MM.1S (cell line): ENCODE data around the gene SIM1.

Experiments
- DNase-seq: peaks from one replicate; pipeline ENCODE4 v3.0.0-alpha.2; 2015
- H2AFZ ChIP-seq: fragments of 300-600 bp; sonication (generic); 2 replicates; pipeline ENCODE4 v1.6.0; 2016; ENCODE audit warnings: antibody characterized with exemption, low read length
- H3F3A ChIP-seq: fragments of 300-600 bp; sonication (generic); 2 replicates; pipeline ENCODE4 v1.6.1; 2016; ENCODE audit warnings: mild to moderate bottlenecking, antibody characterized with exemption, low read length, moderate library complexity, mixed read lengths; ENCODE audit not compliant: insufficient read depth
- H3K27ac ChIP-seq: fragments of 300-600 bp; sonication (generic); 2 replicates; pipeline ENCODE4 v1.5.1; 2016; ENCODE audit warnings: mild to moderate bottlenecking, low read length
- H3K27me3 ChIP-seq: fragments of 300-600 bp; sonication (generic); replicated peaks from 2 replicates; pipeline ENCODE4 v1.6.0; 2016; ENCODE audit warnings: low read length; ENCODE audit not compliant: insufficient read depth
- H3K36me3 ChIP-seq: fragments of 300-600 bp; sonication (generic); replicated peaks from 2 replicates; pipeline ENCODE4 v1.6.1; 2016; ENCODE audit warnings: mild to moderate bottlenecking, low read length, mixed read lengths; ENCODE audit not compliant: insufficient read depth
- H3K4me1 ChIP-seq: fragments of 300-600 bp; sonication (generic); 2 replicates; pipeline ENCODE4 v1.6.1; 2016; ENCODE audit warnings: low read length, mixed read lengths
- H3K4me2 ChIP-seq: fragments of 300-600 bp; sonication (generic); 2 replicates; pipeline ENCODE4 v1.6.0; 2016; ENCODE audit warnings: low read depth, low read length
- H3K4me3 ChIP-seq: fragments of 300-600 bp; sonication (generic); 2 replicates; pipeline ENCODE4 v1.5.1; 2016; ENCODE audit warnings: low read length, mixed read lengths
- H3K79me2 ChIP-seq: fragments of 300-600 bp; sonication (generic); 2 replicates; pipeline ENCODE4 v1.6.1; 2016; ENCODE audit warnings: mixed run types, low read length, mixed read lengths
- H3K9ac ChIP-seq: fragments of 300-600 bp; sonication (generic); 2 replicates; pipeline ENCODE4 v1.6.1; 2016; ENCODE audit warnings: low read length, mixed read lengths
- H3K9me2 ChIP-seq: fragments of 300-600 bp; sonication (generic); replicated peaks from 2 replicates; pipeline ENCODE4 v1.6.1; 2016; ENCODE audit warnings: mild to moderate bottlenecking, low read length, mixed read lengths; ENCODE audit not compliant: insufficient read depth
- H3K9me3 ChIP-seq: fragments of 300-600 bp; sonication (generic); replicated peaks from 2 replicates; pipeline ENCODE4 v1.6.1; 2016; ENCODE audit warnings: mild to moderate bottlenecking, low read length, mixed read lengths; ENCODE audit not compliant: insufficient read depth
- H4K20me1 ChIP-seq: fragments of 300-600 bp; sonication (generic); 2 replicates; pipeline ENCODE4 v1.6.1; 2016; ENCODE audit warnings: mild to moderate bottlenecking, low read length, moderate library complexity, mixed read lengths; ENCODE audit not compliant: insufficient read depth
- CTCF ChIP-seq: fragments of 300-600 bp; sonication (generic); IDR thresholded peaks from 2 replicates; pipeline ENCODE4 v1.5.1; 2016; ENCODE audit warnings: antibody characterized with exemption, low read length, mixed read lengths
- EZH2 ChIP-seq: fragments of 300-600 bp; sonication (generic); optimal IDR thresholded peaks from 2 replicates; pipeline ENCODE3; 2017; ENCODE audit warnings: low read depth, mild to moderate bottlenecking, antibody characterized with exemption, low read length, mixed read lengths
- EZH2phosphoT487 ChIP-seq: fragments of 300-600 bp; sonication (generic); IDR thresholded peaks from 2 replicates; pipeline ENCODE4 v1.6.1; 2018; ENCODE audit warnings: antibody characterized with exemption, low read length

Gene SIM1

DNA sequence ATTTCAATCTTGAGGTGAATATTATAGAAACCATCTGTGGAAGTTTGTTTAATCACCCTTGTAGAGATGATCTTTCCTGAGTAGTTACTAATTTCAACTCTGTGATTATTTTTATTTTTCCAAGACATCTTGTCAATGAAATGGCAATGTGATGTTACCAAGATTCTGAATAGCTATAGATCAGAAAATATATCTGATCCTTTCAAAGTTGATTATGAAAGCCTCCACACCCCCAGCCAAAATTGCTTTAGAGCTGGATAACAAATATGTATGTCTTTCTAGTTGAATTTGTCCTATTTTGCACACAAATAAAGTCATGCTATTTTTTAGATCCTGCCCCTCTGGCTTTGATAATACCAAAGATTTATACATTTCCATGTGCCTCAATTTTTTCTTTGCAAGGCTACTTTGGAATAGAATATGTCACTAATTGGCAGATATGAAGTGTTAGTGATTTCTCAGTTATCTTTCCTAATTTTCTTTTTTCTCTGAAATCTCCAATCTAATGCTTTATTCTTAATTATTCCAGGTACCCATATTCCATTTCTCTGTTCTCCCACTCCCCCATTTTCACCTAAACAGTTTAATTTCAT lies 5.0 kb downstream of the SIM1 start:
- H3K4me1 ChIP-seq: 0 out of 2 replicates have a peak, but pooled peaks cover 6% of the 10 kb centered on the region
- peaks cover 7% of the 10 kb centered on the region; the same call in 1 of the 2 replicates for H3K27me3 ChIP-seq

GRCh38 chr6:100458841-100459591 lies 5.7 kb downstream of the SIM1 start:
- DNase-seq: no peak
- no peak overlapping the region for H3K27ac ChIP-seq
- no peaks in the 10 kb centered on the region for H4K20me1 ChIP-seq
- no peaks in the 10 kb centered on the region for H3K36me3 ChIP-seq
- H3K4me1 ChIP-seq: 0 out of 2 replicates have a peak, but pooled peaks cover 6% of the 10 kb centered on the region
- TF ChIP-seq EZH2phosphoT487: no peak
- TF ChIP-seq CTCF: no peak
- TF ChIP-seq EZH2: no peak
- H3K79me2 ChIP-seq: no peaks in the 10 kb centered on the region
- H3F3A ChIP-seq: no peaks in the 10 kb centered on the region
- no peaks in the 10 kb centered on the region for H3K9me3 ChIP-seq
- H3K9ac ChIP-seq: no peak overlapping the region
- H3K9me2 ChIP-seq: no peaks in the 10 kb centered on the region
- H3K4me2 ChIP-seq: no peak overlapping the region
- no peak overlapping the region for H3K4me3 ChIP-seq
- H3K27me3 ChIP-seq: peaks cover 7% of the 10 kb centered on the region; the same call in 1 of the 2 replicates
- H2AFZ ChIP-seq: no peak overlapping the region

More for the DNA sequence above, 5.0 kb downstream of the SIM1 start:
- Histone ChIP-seq H3K4me3 (no peak overlapping the region), H3K27ac (no peak overlapping the region), H3K9ac (no peak overlapping the region), H3F3A (no peaks in the 10 kb centered on the region), H3K9me3 (no peaks in the 10 kb centered on the region), H2AFZ (no peak overlapping the region), H3K9me2 (no peaks in the 10 kb centered on the region), H3K36me3 (no peaks in the 10 kb centered on the region), H3K79me2 (no peaks in the 10 kb centered on the region), H3K4me2 (no peak overlapping the region), H4K20me1 (no peaks in the 10 kb centered on the region)
- TF ChIP-seq CTCF (no peak), EZH2phosphoT487 (no peak), EZH2 (no peak)
- DNase-seq: no peak

DNA sequence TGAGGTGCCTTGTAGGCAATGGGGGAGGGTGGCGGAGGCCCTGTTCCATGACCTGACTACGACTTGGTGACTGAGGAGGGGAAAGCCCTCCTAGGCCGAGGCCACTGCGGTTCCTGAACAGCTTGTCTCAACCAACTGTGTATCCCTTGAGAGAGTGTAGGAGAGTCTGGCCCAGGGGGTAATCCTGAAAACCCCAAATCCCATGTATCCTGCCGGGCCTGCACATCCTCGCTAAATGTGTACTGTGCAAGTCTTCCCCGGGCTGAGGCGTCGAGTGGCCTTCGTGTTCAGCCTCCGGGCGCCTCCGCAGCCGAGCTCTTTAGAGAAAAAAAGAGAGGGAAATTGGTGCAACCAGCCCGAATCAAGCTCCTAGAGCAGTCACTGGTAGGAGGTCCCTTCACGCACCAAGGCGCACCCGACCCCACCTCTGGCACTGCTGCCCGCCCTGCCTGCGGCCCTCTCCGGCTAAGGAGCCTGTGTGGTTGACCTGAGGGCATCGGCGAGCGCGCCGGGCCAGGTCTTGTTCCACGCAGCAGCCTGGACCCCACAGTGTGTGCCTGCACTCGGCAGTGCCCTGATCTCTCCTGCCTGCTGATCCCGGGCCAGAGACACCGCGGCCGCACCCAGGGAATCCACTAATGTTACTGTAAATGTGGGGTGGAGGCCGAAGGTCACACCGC lies 7.3 kb downstream of the SIM1 start:
- 0 out of 2 replicates have a peak, but pooled peaks cover 7% of the 10 kb centered on the region for H3K27me3 ChIP-seq

More for the DNA sequence above, 7.3 kb downstream of the SIM1 start:
- Histone ChIP-seq H3K9ac (no peak overlapping the region), H3K9me2 (no peaks in the 10 kb centered on the region), H3K36me3 (no peaks in the 10 kb centered on the region), H3K79me2 (no peaks in the 10 kb centered on the region), H3K27ac (no peak overlapping the region), H3K4me3 (no peak overlapping the region), H4K20me1 (no peaks in the 10 kb centered on the region), H3F3A (no peaks in the 10 kb centered on the region), H2AFZ (no peak overlapping the region), H3K4me1 (0 out of 2 replicates have a peak, but pooled peaks cover 5% of the 10 kb centered on the region), H3K4me2 (no peak overlapping the region), H3K9me3 (no peaks in the 10 kb centered on the region)
- no peak for DNase-seq
- no peak for TF ChIP-seq CTCF
- no peak for TF ChIP-seq EZH2
- TF ChIP-seq EZH2phosphoT487: no peak
